Adrenal gland (tissue), 5 donors: Measurements from ENCODE around the gene CFAP299.

Experiments
- CTCF ChIP-seq, 6 experiments: fragments of 450-650 bp in 4 of 6; fragments of 200-600 bp in 2 of 6; sonication (generic) in 1 of 6; IDR thresholded peaks; 1 replicate in 5 of 6; 2 replicates in 1 of 6; pipeline versions ENCODE4 v1.5.1 to v1.8.0; 2016 to 2021; ENCODE audit warnings: antibody characterized with exemption in 6 of 6, mild to moderate bottlenecking in 2 of 6, moderate library complexity in 1 of 6
- POLR2A ChIP-seq, 2 donors: fragments of 450-650 bp; IDR thresholded peaks; one replicate each; pipeline ENCODE4 v1.6.1; 2017; ENCODE audit warnings: antibody characterized with exemption in 2 of 2, mild to moderate bottlenecking in 2 of 2, moderate library complexity in 1 of 2
- donor health status: DM: no; HTN: no; CAD: no.

GRCh38 chr4:80498725-80499124 is 163.2 kb downstream of the CFAP299 start:
- TF ChIP-seq CTCF (IDR thresholded peaks at IDR 0.05) (no peak), POLR2A (IDR thresholded peaks at IDR 0.05) (no peak)
